ENCODE data around the gene SALL1. TPM values are rescaled to one million over a fixed set of nuclear protein-coding genes. Genes with fewer than 3 reads are reported as not detected.
A peak's percentile ranks its signal among the peaks of the same experiment; 100 is the strongest.

The SALL1 gene
- total RNA-seq, 1 experiment from 2014 or later, result not detected

GRCh38 chr16:51146256-51146924 lies 4.7 kb downstream of the SALL1 start:
- intact Hi-C loops (cut with micrococcal nuclease), result loop anchor here (1.0 to 10.0 kb wide), 2 partner anchors 378 to 616 kb away; no protein-coding TSS in a partner anchor
- ChIA-PET CTCF (interaction anchor here (0.6 to 1.2 kb wide), 7 partner anchors 69 to 836 kb away, joined by 3 to 5 read pairs (median 4); no protein-coding TSS in a partner anchor), POLR2A (interaction anchor here (1.0 kb wide), 1 partner anchor 458 kb away, joined by 3 read pairs; no protein-coding TSS in a partner anchor)
- H3K4me3 Mint-ChIP-seq (ENCODE audit: unreplicated experiment), result no peak overlapping the region
- no peak overlapping the region for H3K27ac Mint-ChIP-seq (ENCODE audit: low read depth, unreplicated experiment)
- DNase-seq (ENCODE audit: unreplicated experiment), result no peak
- TF ChIP-seq CTCF (IDR thresholded peaks at IDR 0.05; ENCODE audit: unreplicated experiment), result peak; percentile 17
- peaks cover 16% of the 10 kb centered on the region for H3K4me1 Mint-ChIP-seq (ENCODE audit: insufficient read depth, unreplicated experiment)
- H3K27me3 Mint-ChIP-seq (ENCODE audit: insufficient read depth, unreplicated experiment), result no peaks in the 10 kb centered on the region
- no peaks in the 10 kb centered on the region for H3K9me3 Mint-ChIP-seq (ENCODE audit: unreplicated experiment)
- H3K36me3 Mint-ChIP-seq (ENCODE audit: insufficient read depth, unreplicated experiment), result no peaks in the 10 kb centered on the region
- BruUV-seq (replicated peaks), result no TSS peak

GRCh38 chr16:51144203-51144602 lies 6.9 kb downstream of the SALL1 start:
- no peaks in the 10 kb centered on the region for H3K27me3 Mint-ChIP-seq (ENCODE audit: insufficient read depth, unreplicated experiment)
- CTCF ChIA-PET, result interaction anchor here (1.1 kb wide), 1 partner anchor 18 kb away, joined by 3 read pairs; no protein-coding TSS in a partner anchor
- POLR2A ChIA-PET, result no interaction called here
- intact Hi-C loops (cut with micrococcal nuclease), result loop anchor here (10.0 kb wide), 1 partner anchor 381 kb away; no protein-coding TSS in a partner anchor
- no peak for TF ChIP-seq CTCF (IDR thresholded peaks at IDR 0.05; ENCODE audit: unreplicated experiment)
- no peak overlapping the region for H3K4me3 Mint-ChIP-seq (ENCODE audit: unreplicated experiment)
- no peak for DNase-seq (ENCODE audit: unreplicated experiment)
- no TSS peak for BruUV-seq (replicated peaks)
- peaks cover 16% of the 10 kb centered on the region for H3K4me1 Mint-ChIP-seq (ENCODE audit: insufficient read depth, unreplicated experiment)
- H3K36me3 Mint-ChIP-seq (ENCODE audit: insufficient read depth, unreplicated experiment), result no peaks in the 10 kb centered on the region
- no peaks in the 10 kb centered on the region for H3K9me3 Mint-ChIP-seq (ENCODE audit: unreplicated experiment)
- no peak overlapping the region for H3K27ac Mint-ChIP-seq (ENCODE audit: low read depth, unreplicated experiment)

- H3K9me3 Mint-ChIP-seq (ENCODE audit: unreplicated experiment), result no peaks in the 10 kb centered on the region
- intact Hi-C loops (cut with micrococcal nuclease), result loop anchor here (10.0 kb wide), 1 partner anchor 381 kb away; no protein-coding TSS in a partner anchor
- H3K4me3 Mint-ChIP-seq (ENCODE audit: unreplicated experiment), result no peak overlapping the region
- no peak overlapping the region for H3K27ac Mint-ChIP-seq (ENCODE audit: low read depth, unreplicated experiment)
- ChIA-PET CTCF (interaction anchor here (0.6 to 1.1 kb wide), 2 partner anchors 19 to 818 kb away, joined by 3 read pairs; no protein-coding TSS in a partner anchor), POLR2A (no interaction called here)
- DNase-seq (ENCODE audit: unreplicated experiment), result no peak
- H3K4me1 Mint-ChIP-seq (ENCODE audit: insufficient read depth, unreplicated experiment), result peaks cover 10% of the 10 kb centered on the region
- no peak for TF ChIP-seq CTCF (IDR thresholded peaks at IDR 0.05; ENCODE audit: unreplicated experiment)
- no peaks in the 10 kb centered on the region for H3K36me3 Mint-ChIP-seq (ENCODE audit: insufficient read depth, unreplicated experiment)
- no peaks in the 10 kb centered on the region for H3K27me3 Mint-ChIP-seq (ENCODE audit: insufficient read depth, unreplicated experiment)
- BruUV-seq (replicated peaks), result no TSS peak
Measured at GRCh38 chr16:51143196-51143977, 7.7 kb downstream of the SALL1 start.

GRCh38 chr16:51141541-51141940 lies 9.5 kb downstream of the SALL1 start:
- Mint-ChIP-seq H3K27ac (ENCODE audit: low read depth, unreplicated experiment) (no peak overlapping the region), H3K4me1 (ENCODE audit: insufficient read depth, unreplicated experiment) (peaks cover 4% of the 10 kb centered on the region), H3K36me3 (ENCODE audit: insufficient read depth, unreplicated experiment) (no peaks in the 10 kb centered on the region), H3K27me3 (ENCODE audit: insufficient read depth, unreplicated experiment) (no peaks in the 10 kb centered on the region), H3K9me3 (ENCODE audit: unreplicated experiment) (no peaks in the 10 kb centered on the region), H3K4me3 (ENCODE audit: unreplicated experiment) (no peak overlapping the region)
- no peak for TF ChIP-seq CTCF (IDR thresholded peaks at IDR 0.05; ENCODE audit: unreplicated experiment)
- intact Hi-C loops (cut with micrococcal nuclease), result loop anchor here (10.0 kb wide), 1 partner anchor 383 kb away; no protein-coding TSS in a partner anchor
- POLR2A ChIA-PET, result interaction anchor here (0.9 kb wide), 1 partner anchor 619 kb away, joined by 4 read pairs; no protein-coding TSS in a partner anchor
- DNase-seq (ENCODE audit: unreplicated experiment), result no peak
- CTCF ChIA-PET, result no interaction called here
- no TSS peak for BruUV-seq (replicated peaks)
